Breast epithelium (tissue), 4 donors: Measurements from ENCODE around the gene LRRC4C. TPM values are rescaled to one million over a fixed set of nuclear protein-coding genes. Genes with fewer than 3 reads are reported as not detected.

ENCODE experiments used
- DNase-seq, 2 donors: peaks; one replicate each; pipeline ENCODE4 v3.0.0-alpha.2; 2019; ENCODE audit warnings: low spot score in 2 of 2
- H3K27ac ChIP-seq, 2 donors: fragments of 200-600 bp; sonication (generic) in 1 of 2; one replicate each; pipeline ENCODE4 v1.5.1; 2016 to 2019; ENCODE audit warnings: mild to moderate bottlenecking in 1 of 2
- H3K27me3 ChIP-seq, 2 donors: fragments of 200-600 bp; sonication (generic) in 1 of 2; one replicate each; pipeline versions ENCODE4 v1.5.1 to v1.6.0; 2017 to 2019; ENCODE audit warnings: control low read depth in 1 of 2, mild to moderate bottlenecking in 1 of 2
- H3K36me3 ChIP-seq: fragments of 200-600 bp; one replicate; pipeline ENCODE4 v1.5.1; 2019
- H3K4me1 ChIP-seq, 2 donors: fragments of 200-600 bp; sonication (generic); one replicate each; pipeline ENCODE4 v1.5.1; 2016 to 2019; ENCODE audit warnings: control low read depth in 1 of 2
- H3K4me3 ChIP-seq, 3 donors: fragments of 200-600 bp; sonication (generic); 1 replicate in 2 of 3; 2 replicates in 1 of 3; pipeline ENCODE4 v1.5.1; 2016 to 2019; ENCODE audit warnings: mild to moderate bottlenecking in 3 of 3, moderate library complexity in 2 of 3
- H3K9me3 ChIP-seq, 2 donors: fragments of 200-600 bp; sonication (generic) in 1 of 2; one replicate each; pipeline ENCODE4 v1.5.1; 2016 to 2019; ENCODE audit warnings: control low read depth in 1 of 2
- POLR2A ChIP-seq: fragments of 450-650 bp; IDR thresholded peaks from one replicate; pipeline ENCODE4 v1.6.1; 2016; ENCODE audit warnings: antibody characterized with exemption, mild to moderate bottlenecking, moderate library complexity
- POLR2AphosphoS5 ChIP-seq, 3 donors: sonication (generic); formaldehyde crosslinking; IDR thresholded peaks; one replicate each; pipeline ENCODE4 v1.6.1; 2017; ENCODE audit warnings: antibody characterized with exemption in 3 of 3
- intact Hi-C: fragments of 100-400 bp; cut with DNase I; formaldehyde crosslinking; loops from one replicate; pipeline ENCODE4 v1.15.1; 2023; ENCODE audit warnings: low total_unique reads
- total RNA-seq, 3 donors: library from RNA; depleted of rRNA; stranded (reverse); fragments of >200 nt; gene quantifications; one replicate each; pipeline ENCODE4 v1.1.0, GENCODE V29; 2016
- TF ChIP-seq, protein P1 (sequence below), 3 donors: fragments of 450-650 bp; IDR thresholded peaks; one replicate each; pipeline ENCODE4 v1.5.1; 2016 to 2017; ENCODE audit warnings: antibody characterized with exemption in 3 of 3, mild to moderate bottlenecking in 3 of 3, moderate library complexity in 3 of 3

Gene LRRC4C
- total RNA-seq, 3 donors from 2014 or later = 2.9 to 15.4 (median 6.6) TPM

GRCh38 chr11:40134820-40135570 is 1324.5 kb downstream of the LRRC4C start:
- H3K9me3 ChIP-seq = no peaks in the 10 kb centered on the region
- no peaks in the 10 kb centered on the region for H3K4me1 ChIP-seq
- H3K27me3 ChIP-seq = no peaks in the 10 kb centered on the region
- TF ChIP-seq POLR2AphosphoS5 (IDR thresholded peaks at IDR 0.05) (no peak), POLR2A (no peak)
- TF ChIP-seq, protein P1, sequence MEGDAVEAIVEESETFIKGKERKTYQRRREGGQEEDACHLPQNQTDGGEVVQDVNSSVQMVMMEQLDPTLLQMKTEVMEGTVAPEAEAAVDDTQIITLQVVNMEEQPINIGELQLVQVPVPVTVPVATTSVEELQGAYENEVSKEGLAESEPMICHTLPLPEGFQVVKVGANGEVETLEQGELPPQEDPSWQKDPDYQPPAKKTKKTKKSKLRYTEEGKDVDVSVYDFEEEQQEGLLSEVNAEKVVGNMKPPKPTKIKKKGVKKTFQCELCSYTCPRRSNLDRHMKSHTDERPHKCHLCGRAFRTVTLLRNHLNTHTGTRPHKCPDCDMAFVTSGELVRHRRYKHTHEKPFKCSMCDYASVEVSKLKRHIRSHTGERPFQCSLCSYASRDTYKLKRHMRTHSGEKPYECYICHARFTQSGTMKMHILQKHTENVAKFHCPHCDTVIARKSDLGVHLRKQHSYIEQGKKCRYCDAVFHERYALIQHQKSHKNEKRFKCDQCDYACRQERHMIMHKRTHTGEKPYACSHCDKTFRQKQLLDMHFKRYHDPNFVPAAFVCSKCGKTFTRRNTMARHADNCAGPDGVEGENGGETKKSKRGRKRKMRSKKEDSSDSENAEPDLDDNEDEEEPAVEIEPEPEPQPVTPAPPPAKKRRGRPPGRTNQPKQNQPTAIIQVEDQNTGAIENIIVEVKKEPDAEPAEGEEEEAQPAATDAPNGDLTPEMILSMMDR (IDR thresholded peaks at IDR 0.05) = no peak
- no peaks in the 10 kb centered on the region for H3K36me3 ChIP-seq
- intact Hi-C loops = no loop called here
- no peak for DNase-seq
- H3K27ac ChIP-seq = no peak overlapping the region
- H3K4me3 ChIP-seq = no peak overlapping the region

DNA sequence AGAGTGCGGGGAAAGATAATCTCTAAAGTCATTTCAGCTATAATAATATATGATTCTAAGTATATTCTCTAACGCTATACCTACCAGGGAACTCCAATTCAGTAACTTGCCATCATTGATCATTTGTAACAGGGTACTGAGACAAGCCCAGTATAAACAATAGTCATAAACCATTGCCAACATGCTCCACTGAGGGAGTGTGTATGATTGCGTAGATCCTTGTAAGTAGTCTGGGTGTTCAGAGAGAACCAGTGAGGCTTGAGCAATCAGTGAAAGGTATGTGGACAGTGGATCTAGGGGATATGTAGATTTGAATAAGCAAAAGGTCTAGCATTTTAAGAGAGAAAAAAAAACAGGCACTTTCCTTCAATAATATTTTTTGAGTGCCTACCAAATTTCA is 1326.0 kb downstream of the LRRC4C start:
- no peak for DNase-seq
- Histone ChIP-seq H3K9me3 (no peaks in the 10 kb centered on the region), H3K4me3 (no peak overlapping the region), H3K4me1 (no peaks in the 10 kb centered on the region), H3K36me3 (no peaks in the 10 kb centered on the region), H3K27me3 (no peaks in the 10 kb centered on the region), H3K27ac (no peak overlapping the region)
- no peak for TF ChIP-seq POLR2A
- TF ChIP-seq POLR2AphosphoS5 (IDR thresholded peaks at IDR 0.05) = no peak
- TF ChIP-seq, protein P1 (IDR thresholded peaks at IDR 0.05) = no peak
- intact Hi-C loops = no loop called here

- Histone ChIP-seq H3K4me1 (no peaks in the 10 kb centered on the region), H3K36me3 (no peaks in the 10 kb centered on the region), H3K4me3 (no peak overlapping the region), H3K9me3 (no peaks in the 10 kb centered on the region), H3K27ac (no peak overlapping the region), H3K27me3 (no peaks in the 10 kb centered on the region)
- TF ChIP-seq POLR2A (no peak), POLR2AphosphoS5 (IDR thresholded peaks at IDR 0.05) (no peak)
- TF ChIP-seq, protein P1 (IDR thresholded peaks at IDR 0.05) = no peak
- DNase-seq = no peak
- intact Hi-C loops = no loop called here
Observed at GRCh38 chr11:40132912-40133311, 1326.5 kb downstream of the LRRC4C start.

- DNase-seq = no peak
- intact Hi-C loops = no loop called here
- no peaks in the 10 kb centered on the region for H3K36me3 ChIP-seq
- no peaks in the 10 kb centered on the region for H3K9me3 ChIP-seq
- H3K4me1 ChIP-seq = no peaks in the 10 kb centered on the region
- no peak overlapping the region for H3K4me3 ChIP-seq
- no peaks in the 10 kb centered on the region for H3K27me3 ChIP-seq
- no peak for TF ChIP-seq POLR2A
- TF ChIP-seq, protein P1 (IDR thresholded peaks at IDR 0.05) = no peak
- no peak for TF ChIP-seq POLR2AphosphoS5 (IDR thresholded peaks at IDR 0.05)
- no peak overlapping the region for H3K27ac ChIP-seq
Observed at GRCh38 chr11:40130427-40130826, 1329.0 kb downstream of the LRRC4C start.

DNA sequence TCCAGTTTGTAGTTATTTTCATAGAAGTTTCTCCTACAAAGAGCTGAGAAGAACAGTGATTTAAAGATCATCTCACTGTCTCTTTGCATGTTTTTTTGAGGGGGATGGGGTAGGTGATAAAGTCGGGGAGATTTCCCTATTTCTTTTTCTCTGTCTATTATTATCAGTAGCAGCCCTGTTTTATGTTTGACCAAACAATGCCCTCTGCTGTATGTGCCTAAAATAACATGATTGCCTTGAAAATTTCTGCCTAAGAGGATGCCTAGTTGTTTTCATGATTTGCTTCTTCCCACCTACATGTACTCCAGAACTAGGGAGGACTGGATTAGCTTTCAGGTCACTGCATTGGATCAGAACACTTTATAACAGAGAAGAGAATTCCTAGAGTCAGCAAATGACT is 1330.2 kb downstream of the LRRC4C start:
- intact Hi-C loops = no loop called here
- Histone ChIP-seq H3K27me3 (no peaks in the 10 kb centered on the region), H3K4me1 (no peaks in the 10 kb centered on the region), H3K9me3 (no peaks in the 10 kb centered on the region), H3K27ac (no peak overlapping the region), H3K4me3 (no peak overlapping the region), H3K36me3 (no peaks in the 10 kb centered on the region)
- no peak for TF ChIP-seq POLR2A
- TF ChIP-seq, protein P1 (IDR thresholded peaks at IDR 0.05) = no peak
- TF ChIP-seq POLR2AphosphoS5 (IDR thresholded peaks at IDR 0.05) = no peak
- DNase-seq = no peak
